Mesenchymal stem cell (in vitro differentiated cells and primary cell): ENCODE results near the gene TMED9.
"Not testable (repeated sequence)": the region's sequence is repeated elsewhere in the genome, so short reads cannot be mapped to it uniquely, and the experiment has no call there.

ENCODE experiments used
- DNase-seq: peaks from one replicate; pipeline ENCODE4 v3.0.0-alpha.2; 2013
- H2AFZ ChIP-seq: one replicate; pipeline ENCODE4 v1.6.1; 2013; ENCODE audit warnings: low read depth, mild to moderate bottlenecking, control low read depth, inconsistent platforms, low read length, moderate library complexity
- H2AK5ac ChIP-seq: 2 replicates; pipeline ENCODE4 v1.6.1; 2013; ENCODE audit warnings: low read length, moderate library complexity, mild to moderate bottlenecking, inconsistent platforms; ENCODE audit not compliant: severe bottlenecking
- H2BK120ac ChIP-seq: one replicate; pipeline ENCODE4 v1.6.1; 2013; ENCODE audit warnings: low read depth, mild to moderate bottlenecking, inconsistent platforms, low read length, moderate library complexity
- H2BK12ac ChIP-seq, 2 experiments: one replicate each; pipeline ENCODE4 v1.6.1; 2013; ENCODE audit warnings: inconsistent platforms in 2 of 2, low read length in 2 of 2, mild to moderate bottlenecking in 2 of 2, moderate library complexity in 2 of 2, control low read depth in 1 of 2
- H2BK15ac ChIP-seq: one replicate; pipeline ENCODE4 v1.6.1; 2013; ENCODE audit warnings: mild to moderate bottlenecking, low read depth, inconsistent platforms; ENCODE audit not compliant: poor library complexity, severe bottlenecking
- H2BK5ac ChIP-seq: 2 replicates; pipeline ENCODE4 v1.6.1; 2013; ENCODE audit warnings: low read depth, mild to moderate bottlenecking, low read length, control low read depth, inconsistent platforms; ENCODE audit not compliant: poor library complexity, severe bottlenecking
- H3K14ac ChIP-seq, 2 experiments: one replicate each; pipeline ENCODE4 v1.6.1; 2013; ENCODE audit warnings: inconsistent platforms in 2 of 2, low read length in 2 of 2, control low read depth in 1 of 2, mild to moderate bottlenecking in 1 of 2, moderate library complexity in 1 of 2
- H3K18ac ChIP-seq, 2 experiments: one replicate each; pipeline ENCODE4 v1.6.1; 2013; ENCODE audit warnings: inconsistent platforms in 2 of 2, low read length in 2 of 2, control low read depth in 1 of 2, low read depth in 1 of 2, mild to moderate bottlenecking in 1 of 2
- H3K23ac ChIP-seq, 2 experiments: one replicate each; pipeline ENCODE4 v1.6.1; 2013; ENCODE audit warnings: inconsistent platforms in 2 of 2, low read length in 2 of 2, mild to moderate bottlenecking in 2 of 2, moderate library complexity in 2 of 2, control low read depth in 1 of 2
- H3K27ac ChIP-seq: 2 replicates; pipeline ENCODE4 v1.5.1; 2013; ENCODE audit warnings: mild to moderate bottlenecking, moderate library complexity, low read length, control low read depth, inconsistent platforms; ENCODE audit not compliant: poor library complexity, severe bottlenecking
- H3K27me3 ChIP-seq, 2 experiments: 2 replicates each; pipeline versions ENCODE4 v1.6.1 to v1.7.0; 2013; ENCODE audit warnings: low read length in 2 of 2, mild to moderate bottlenecking in 2 of 2, moderate library complexity in 2 of 2, control low read depth in 1 of 2, inconsistent platforms in 1 of 2; ENCODE audit not compliant: control insufficient read depth in 1 of 2, insufficient read depth in 1 of 2
- H3K36me3 ChIP-seq, 2 experiments: 2 replicates each; pipeline versions ENCODE4 v1.6.1 to v1.7.0; 2013; ENCODE audit warnings: low read length in 2 of 2, control low read depth in 1 of 2, inconsistent platforms in 1 of 2, low read depth in 1 of 2, mild to moderate bottlenecking in 1 of 2; ENCODE audit not compliant: insufficient read depth in 2 of 2, control insufficient read depth in 1 of 2
- H3K4ac ChIP-seq, 2 experiments: one replicate each; pipeline ENCODE4 v1.6.1; 2013; ENCODE audit warnings: inconsistent platforms in 2 of 2, low read length in 2 of 2, mild to moderate bottlenecking in 2 of 2, moderate library complexity in 2 of 2, control low read depth in 1 of 2, low read depth in 1 of 2
- H3K4me1 ChIP-seq: 2 replicates; pipeline ENCODE4 v1.6.1; 2013; ENCODE audit warnings: low read depth, low read length, control low read depth; ENCODE audit not compliant: control insufficient read depth, insufficient read depth
- H3K4me2 ChIP-seq: 2 replicates; pipeline ENCODE4 v1.6.1; 2013; ENCODE audit warnings: low read length, mild to moderate bottlenecking, inconsistent platforms; ENCODE audit not compliant: poor library complexity, severe bottlenecking
- H3K4me3 ChIP-seq, 2 experiments: 2 replicates each; pipeline versions ENCODE4 v1.5.1 to v1.7.0; 2013; ENCODE audit warnings: low read length in 2 of 2, mild to moderate bottlenecking in 2 of 2, control low read depth in 1 of 2, low read depth in 1 of 2; ENCODE audit not compliant: insufficient read depth in 1 of 2
- H3K79me1 ChIP-seq: replicated peaks from 2 replicates; pipeline ENCODE4 v1.6.1; 2013; ENCODE audit warnings: mild to moderate bottlenecking, control low read depth, low read length, inconsistent platforms; ENCODE audit not compliant: poor library complexity, severe bottlenecking
- H3K9ac ChIP-seq: 2 replicates; pipeline ENCODE4 v1.7.0; 2013; ENCODE audit warnings: mild to moderate bottlenecking, low read length, moderate library complexity
- H3K9me3 ChIP-seq: 2 replicates; pipeline ENCODE4 v1.7.0; 2013; ENCODE audit warnings: mild to moderate bottlenecking, low read length; ENCODE audit not compliant: control insufficient read depth
- H4K8ac ChIP-seq: one replicate; pipeline ENCODE4 v1.6.1; 2013; ENCODE audit warnings: inconsistent platforms, mild to moderate bottlenecking, low read length, moderate library complexity
- H4K91ac ChIP-seq: one replicate; pipeline ENCODE4 v1.6.1; 2013; ENCODE audit warnings: mild to moderate bottlenecking, low read length, inconsistent platforms
- WGBS: methylation state at CpG from one replicate; pipeline ENCODE4 v1.1.7; 2013; ENCODE audit warnings: mixed read lengths; 5-methylcytosine and 5-hydroxymethylcytosine counted together

TMED9 gene

DNA sequence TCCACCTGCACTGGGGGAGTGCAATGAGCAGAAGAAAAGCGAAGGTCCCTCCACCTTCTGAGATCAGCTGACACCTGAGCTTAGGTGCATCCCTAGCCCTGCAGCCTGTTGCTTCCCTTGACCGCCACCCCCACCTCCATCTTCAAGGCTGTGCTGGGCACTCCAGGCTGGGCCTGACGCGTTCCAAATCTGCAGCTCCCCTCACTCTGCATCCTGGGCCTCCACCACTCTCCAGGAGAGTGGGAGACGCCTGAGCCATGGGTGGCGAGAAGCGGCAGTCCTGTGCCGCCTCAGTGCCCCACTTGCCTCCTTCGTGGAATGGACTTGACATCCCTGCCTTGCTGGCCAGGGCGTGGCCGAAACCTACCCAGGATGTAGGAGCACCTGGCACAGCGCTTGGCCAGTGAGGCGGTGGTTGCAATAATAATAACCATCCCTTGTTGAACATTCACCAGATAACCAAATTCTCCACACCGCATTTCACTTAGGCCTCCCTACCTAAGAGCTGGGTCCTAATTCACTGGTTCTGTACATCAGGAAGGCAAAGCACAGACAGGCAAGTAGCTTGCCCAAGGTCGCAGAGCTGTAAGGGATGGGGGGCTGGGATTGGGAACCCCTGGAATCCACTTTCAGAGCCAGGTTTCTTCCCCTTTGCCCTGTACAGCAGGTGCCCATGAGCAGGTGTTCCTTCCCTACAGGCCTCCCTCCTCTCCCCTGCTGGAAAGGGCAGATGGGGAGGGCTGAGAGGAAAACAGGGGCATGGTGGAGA is 19.6 kb downstream of the TMED9 start:
- WGBS = 93% methylated on average over 14 of the region's 15 CpGs
- H3K23ac ChIP-seq = no peak overlapping the region
- H3K36me3 ChIP-seq = peaks cover 20 to 50% of the 10 kb centered on the region in 2 experiments
- H3K4me1 ChIP-seq = peaks cover 9% of the 10 kb centered on the region
- no peak overlapping the region for H3K4me3 ChIP-seq
- no peak overlapping the region for H2BK120ac ChIP-seq
- H3K4ac ChIP-seq = no peak overlapping the region
- H3K79me1 ChIP-seq = peaks cover 4% of the 10 kb centered on the region
- H2BK12ac ChIP-seq = no peak overlapping the region
- no peaks in the 10 kb centered on the region for H3K27me3 ChIP-seq
- no peak overlapping the region for H3K27ac ChIP-seq
- H3K14ac ChIP-seq = no peak overlapping the region
- no peak overlapping the region for H3K4me2 ChIP-seq
- no peak overlapping the region for H4K91ac ChIP-seq
- no peak overlapping the region for H3K18ac ChIP-seq
- no peak overlapping the region for H2BK15ac ChIP-seq
- H2AFZ ChIP-seq = no peak overlapping the region
- no peak for DNase-seq
- no peak overlapping the region for H3K9ac ChIP-seq
- H3K9me3 ChIP-seq = no peaks in the 10 kb centered on the region
- no peak overlapping the region for H4K8ac ChIP-seq
- no peak overlapping the region for H2BK5ac ChIP-seq
- no peak overlapping the region for H2AK5ac ChIP-seq

DNA sequence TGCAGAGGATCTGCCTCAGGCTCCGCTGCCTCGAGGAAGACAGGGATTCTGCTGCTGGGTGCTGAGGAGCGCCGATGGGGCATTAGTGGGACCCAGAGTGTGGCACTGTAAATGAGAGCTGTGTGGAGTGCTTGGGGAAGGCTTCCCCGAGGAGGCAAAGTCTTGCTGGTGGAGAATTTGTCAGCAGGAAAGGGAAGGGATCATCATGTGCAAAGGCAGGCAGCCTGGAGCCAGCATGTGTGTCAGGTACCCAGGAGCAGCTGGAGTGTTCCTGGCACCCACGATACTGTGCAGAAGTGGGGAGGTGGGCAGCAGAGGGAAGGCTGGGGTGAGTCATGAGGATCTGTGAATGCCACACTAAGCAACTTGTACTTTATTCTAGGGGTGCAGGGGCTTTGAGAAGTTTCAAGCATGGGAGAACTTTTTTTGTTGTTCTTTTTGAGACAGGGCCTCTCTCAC is 20.2 kb downstream of the TMED9 start:
- Histone ChIP-seq H3K23ac (no peak overlapping the region), H3K27me3 (no peaks in the 10 kb centered on the region), H2BK5ac (no peak overlapping the region), H2BK120ac (no peak overlapping the region), H4K91ac (no peak overlapping the region), H3K4me2 (no peak overlapping the region), H3K36me3 (peaks cover 20 to 46% of the 10 kb centered on the region in 2 experiments), H3K27ac (no peak overlapping the region), H3K79me1 (peaks cover 4% of the 10 kb centered on the region), H2AFZ (no peak overlapping the region), H2BK12ac (no peak overlapping the region), H4K8ac (no peak overlapping the region), H3K18ac (no peak overlapping the region), H2AK5ac (no peak overlapping the region), H3K9ac (no peak overlapping the region), H3K4me1 (peaks cover 6% of the 10 kb centered on the region), H3K9me3 (no peaks in the 10 kb centered on the region), H2BK15ac (no peak overlapping the region), H3K4ac (no peak overlapping the region), H3K4me3 (no peak overlapping the region), H3K14ac (no peak overlapping the region)
- WGBS = 86% methylated on average over 6 of the region's 6 CpGs
- no peak for DNase-seq

DNA sequence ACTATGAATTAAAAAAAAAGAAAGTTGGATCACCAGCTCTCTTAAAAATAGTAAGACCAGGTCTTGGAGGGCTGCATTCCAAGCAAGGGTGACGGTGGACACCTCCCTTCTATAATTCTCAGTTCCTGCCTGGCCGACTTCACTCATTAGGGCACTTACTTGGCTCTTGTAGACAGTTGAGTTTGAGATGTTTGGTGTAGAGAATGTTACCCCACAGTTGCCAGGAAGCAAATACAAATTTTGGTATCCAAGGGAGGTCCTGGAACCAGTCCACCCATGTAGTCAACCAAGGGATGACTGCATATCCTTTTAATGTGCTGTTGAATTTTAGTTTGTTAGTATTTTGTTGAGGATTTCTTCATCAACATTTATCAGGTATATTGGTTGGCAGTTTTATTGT is 28.6 kb downstream of the TMED9 start:
- H2AK5ac ChIP-seq = no peak overlapping the region
- no peak overlapping the region for H2BK12ac ChIP-seq
- H3K9me3 ChIP-seq = peaks cover 4% of the 10 kb centered on the region
- no peak overlapping the region for H3K9ac ChIP-seq
- 80% methylated on average over 1 of the region's 2 CpGs for WGBS
- no peaks in the 10 kb centered on the region for H3K4me1 ChIP-seq
- H3K14ac ChIP-seq = no peak overlapping the region
- H3K4me2 ChIP-seq = no peak overlapping the region
- H2BK15ac ChIP-seq = no peak overlapping the region
- no peaks in the 10 kb centered on the region for H3K79me1 ChIP-seq
- H3K27ac ChIP-seq = no peak overlapping the region
- no peak overlapping the region for H3K4me3 ChIP-seq
- peaks cover 21 to 33% of the 10 kb centered on the region in 2 experiments for H3K36me3 ChIP-seq
- H2BK5ac ChIP-seq = no peak overlapping the region
- no peak overlapping the region for H4K8ac ChIP-seq
- H3K23ac ChIP-seq = no peak overlapping the region
- no peak overlapping the region for H4K91ac ChIP-seq
- no peaks in the 10 kb centered on the region for H3K27me3 ChIP-seq
- H2AFZ ChIP-seq = no peak overlapping the region
- no peak overlapping the region for H2BK120ac ChIP-seq
- no peak overlapping the region for H3K18ac ChIP-seq
- no peak for DNase-seq
- no peak overlapping the region for H3K4ac ChIP-seq

DNA sequence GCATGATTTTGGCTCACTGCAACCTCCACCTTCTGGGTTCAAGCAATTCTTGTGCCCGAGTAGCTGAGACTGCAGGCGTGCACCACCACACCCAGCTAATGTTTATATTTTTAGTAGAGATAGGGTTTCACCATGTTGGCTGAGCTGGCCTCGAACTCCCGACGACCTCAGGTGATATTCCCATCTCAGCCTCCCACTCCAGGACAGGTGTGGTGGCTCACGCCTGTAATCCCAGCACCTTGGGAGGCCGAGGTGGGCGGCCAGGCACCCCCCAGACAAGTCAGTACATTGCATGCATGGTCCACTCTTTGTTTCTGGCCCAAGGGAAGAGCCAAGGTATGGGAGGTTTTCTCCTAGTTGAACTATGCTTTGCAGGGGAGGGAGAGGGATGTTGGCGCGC is 32.2 kb downstream of the TMED9 start:
- H3K27me3 ChIP-seq, H3K9ac ChIP-seq, H2BK120ac ChIP-seq, DNase-seq, H3K23ac ChIP-seq, H3K4me1 ChIP-seq, H3K79me1 ChIP-seq, H4K91ac ChIP-seq, H3K4me3 ChIP-seq, H3K14ac ChIP-seq, H2AK5ac ChIP-seq, H2BK12ac ChIP-seq, H3K4ac ChIP-seq, H3K4me2 ChIP-seq, H4K8ac ChIP-seq, H3K18ac ChIP-seq, H3K27ac ChIP-seq, H3K9me3 ChIP-seq, H2BK5ac ChIP-seq, H2BK15ac ChIP-seq, H2AFZ ChIP-seq: not testable (repeated sequence)
- peaks cover 6 to 14% of the 10 kb centered on the region in 2 experiments for H3K36me3 ChIP-seq
- 96% methylated on average over 8 of the region's 10 CpGs for WGBS
